Stimulated activated CD8-positive, alpha-beta memory T cell treated with anti-CD3 and anti-CD28 coated beads, Interleukin-7, amount 100 ng/mL, for 1 hour (primary cell): ENCODE results near the gene CRY1.
"Not testable (repeated sequence)": the region's sequence is repeated elsewhere in the genome, so short reads cannot be mapped to it uniquely, and the experiment has no call there.

Source experiments
- DNase-seq, 2 donors: peaks; one replicate each; pipeline ENCODE4 v3.0.0-alpha.2; 2020; ENCODE audit warnings: low read depth in 2 of 2

The CRY1 gene

GRCh38 chr12:107108366-107108765 is 15.0 kb upstream of the CRY1 start:
- DNase-seq = not testable (repeated sequence)

DNA sequence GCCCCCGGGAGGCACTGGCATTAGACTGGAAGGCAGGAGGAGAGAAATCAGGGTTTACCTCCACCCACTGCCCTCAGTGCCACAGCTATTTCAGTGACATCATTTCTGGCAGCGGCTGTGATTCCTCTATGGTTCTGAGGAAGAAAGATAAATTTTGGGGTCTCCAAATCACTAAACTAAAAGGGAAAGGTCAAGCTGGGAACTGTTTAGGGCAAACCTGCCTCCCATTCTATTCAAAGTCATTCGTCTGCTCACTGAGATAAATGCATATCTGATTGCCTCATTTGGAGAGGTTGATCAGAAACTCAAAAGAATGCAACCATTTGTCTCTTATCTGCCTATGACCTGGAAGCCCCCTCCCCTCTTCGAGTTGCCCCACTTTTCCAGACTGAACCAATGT is 14.0 kb upstream of the CRY1 start:
- no peak for DNase-seq

DNA sequence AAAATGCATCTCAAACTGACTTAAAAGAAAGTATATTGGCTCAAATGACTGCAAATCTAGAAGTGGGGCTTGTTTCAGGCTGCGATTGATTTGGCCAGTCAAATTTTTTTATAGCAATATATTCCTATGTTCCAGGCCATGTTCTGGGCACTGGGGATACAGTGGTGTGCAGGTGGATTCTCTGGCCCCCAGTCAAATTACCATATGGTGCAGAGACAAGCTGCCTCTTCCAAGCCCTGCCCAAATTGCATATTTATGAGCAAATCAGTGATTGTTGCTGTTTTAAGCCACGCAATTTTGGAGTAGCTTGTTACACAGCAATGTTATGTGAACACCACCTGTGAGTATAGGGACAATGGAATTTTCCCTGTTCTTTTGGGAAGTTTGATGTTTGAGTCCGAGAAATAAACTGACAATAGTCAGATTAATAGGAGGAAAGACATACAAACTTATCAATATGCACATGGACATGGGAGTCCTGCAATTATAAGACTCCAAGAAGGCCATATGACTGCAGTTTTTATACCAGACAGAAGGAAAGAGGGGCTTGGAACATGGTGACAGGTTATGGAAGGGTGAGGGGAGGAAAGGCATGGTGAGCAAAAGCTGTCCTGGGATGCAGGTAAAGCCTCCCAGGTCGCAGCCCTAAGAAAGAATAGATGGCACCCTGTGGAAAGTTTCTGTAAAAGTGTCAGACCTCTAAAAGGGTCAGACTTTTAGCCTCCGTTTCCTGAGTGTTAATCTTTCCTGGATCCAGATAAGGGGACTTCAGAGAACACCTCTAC is 13.1 kb upstream of the CRY1 start:
- DNase-seq = no peak

DNA sequence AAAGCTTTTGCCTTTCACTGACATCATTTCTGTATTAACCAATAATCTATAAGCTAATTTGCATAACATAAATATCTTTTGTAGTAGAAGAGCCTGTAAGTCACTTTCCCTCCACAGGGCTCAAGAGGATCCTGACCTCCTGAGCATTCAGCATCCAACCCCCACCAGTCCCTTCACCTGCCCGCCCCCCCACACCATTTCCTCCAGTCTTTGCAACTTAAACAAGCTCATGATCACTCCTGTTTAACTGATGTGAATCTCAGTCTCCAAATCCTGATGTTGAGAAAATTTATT is 12.0 kb upstream of the CRY1 start:
- no peak for DNase-seq

DNA sequence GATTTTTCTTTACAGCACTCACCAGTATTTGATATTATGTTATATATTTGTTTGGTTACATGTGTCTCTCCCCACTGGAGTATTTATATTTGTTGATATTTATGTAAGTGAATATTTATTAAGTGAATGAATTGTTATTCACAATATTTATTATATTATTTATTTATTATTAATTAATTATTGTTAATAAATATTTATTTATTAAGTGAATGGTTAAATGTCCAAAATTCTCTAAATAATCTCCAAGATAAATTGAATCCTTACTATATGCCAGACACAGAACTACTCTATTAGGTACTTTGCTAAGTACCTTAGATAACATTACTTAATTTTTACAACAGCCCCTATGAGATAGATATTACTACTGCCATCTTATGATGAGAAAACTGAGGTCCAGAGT is 10.2 kb upstream of the CRY1 start:
- no peak for DNase-seq

DNA sequence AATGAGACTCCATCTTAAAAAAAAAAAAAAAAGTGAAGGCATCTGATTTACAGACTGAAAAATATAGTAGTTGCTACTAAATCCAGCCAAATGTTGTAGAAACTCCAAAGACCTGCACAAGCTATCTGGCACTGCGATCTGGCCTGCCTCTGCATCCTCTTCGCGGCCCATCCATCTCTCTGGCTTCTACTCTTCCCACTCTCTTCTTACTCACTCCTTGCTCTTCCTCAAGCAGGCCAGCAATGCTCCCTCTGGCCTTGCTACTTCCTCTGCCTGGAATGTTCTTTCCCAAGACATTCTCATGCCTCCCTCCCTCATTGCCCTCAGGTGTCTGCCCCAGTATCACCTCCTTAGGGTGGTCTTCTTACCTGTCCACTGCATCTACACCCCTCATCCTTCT is 9.7 kb upstream of the CRY1 start:
- DNase-seq = no peak

DNA sequence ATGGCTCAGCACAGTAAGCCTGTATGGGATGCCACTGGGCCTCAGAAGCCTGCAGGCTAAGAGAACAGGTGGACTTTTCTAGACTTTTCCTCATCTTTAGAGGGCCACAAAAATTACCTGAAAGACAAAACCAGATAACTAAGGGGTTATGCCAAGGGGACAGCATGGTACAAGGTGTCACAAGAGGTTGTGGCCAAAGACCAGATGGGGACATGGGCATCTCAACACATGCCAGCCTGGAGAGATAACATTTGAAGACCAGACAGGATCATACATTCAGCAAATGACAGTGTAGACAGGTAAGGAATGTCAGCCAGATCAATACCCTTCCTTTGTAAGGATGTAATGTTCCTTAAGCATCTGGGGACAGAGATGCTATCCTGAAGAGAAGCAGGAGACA is 8.9 kb upstream of the CRY1 start:
- no peak for DNase-seq

DNA sequence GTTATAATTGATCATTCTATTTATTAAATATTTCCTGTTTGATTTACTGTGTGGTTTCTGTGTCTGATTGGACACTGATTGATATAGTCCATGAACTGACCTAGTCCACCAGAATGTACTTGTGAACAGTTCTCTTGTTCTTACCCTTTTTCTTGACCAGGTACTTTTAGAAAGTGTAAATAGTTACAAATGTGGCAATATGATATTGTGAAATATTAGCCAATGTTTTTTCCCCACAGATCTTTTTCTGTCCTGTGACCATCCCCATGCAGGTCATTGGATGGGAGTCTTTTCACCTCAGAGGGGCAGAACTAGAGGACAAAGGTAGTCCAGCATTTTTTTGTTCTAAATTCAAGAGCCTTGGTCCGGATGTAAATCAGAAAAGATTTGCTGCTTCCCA is 8.3 kb upstream of the CRY1 start:
- no peak for DNase-seq

DNA sequence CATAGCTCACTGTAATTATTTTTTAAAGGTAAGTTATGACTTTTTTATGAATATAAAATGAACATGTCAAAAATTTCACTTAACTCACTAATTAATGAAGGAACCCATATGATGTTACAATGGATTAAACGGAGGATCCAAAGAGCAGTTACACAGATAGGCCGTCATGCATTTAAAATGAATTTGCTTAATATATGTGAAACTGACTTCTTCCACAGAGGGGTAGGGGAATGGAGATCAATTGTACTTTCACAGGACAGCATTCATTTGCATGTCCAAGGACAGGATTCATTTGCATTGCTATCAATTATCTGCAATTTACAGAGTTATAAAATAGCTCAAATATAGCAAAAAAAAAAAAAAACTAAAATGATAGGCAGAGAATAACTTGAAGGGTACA is 6.6 kb upstream of the CRY1 start:
- DNase-seq = no peak

- DNase-seq = no peak
Measured at GRCh38 chr12:107096571-107096970, 3.2 kb upstream of the CRY1 start.

GRCh38 chr12:107094183-107094448 is 767 bp upstream of the CRY1 start:
- no peak for DNase-seq

DNA sequence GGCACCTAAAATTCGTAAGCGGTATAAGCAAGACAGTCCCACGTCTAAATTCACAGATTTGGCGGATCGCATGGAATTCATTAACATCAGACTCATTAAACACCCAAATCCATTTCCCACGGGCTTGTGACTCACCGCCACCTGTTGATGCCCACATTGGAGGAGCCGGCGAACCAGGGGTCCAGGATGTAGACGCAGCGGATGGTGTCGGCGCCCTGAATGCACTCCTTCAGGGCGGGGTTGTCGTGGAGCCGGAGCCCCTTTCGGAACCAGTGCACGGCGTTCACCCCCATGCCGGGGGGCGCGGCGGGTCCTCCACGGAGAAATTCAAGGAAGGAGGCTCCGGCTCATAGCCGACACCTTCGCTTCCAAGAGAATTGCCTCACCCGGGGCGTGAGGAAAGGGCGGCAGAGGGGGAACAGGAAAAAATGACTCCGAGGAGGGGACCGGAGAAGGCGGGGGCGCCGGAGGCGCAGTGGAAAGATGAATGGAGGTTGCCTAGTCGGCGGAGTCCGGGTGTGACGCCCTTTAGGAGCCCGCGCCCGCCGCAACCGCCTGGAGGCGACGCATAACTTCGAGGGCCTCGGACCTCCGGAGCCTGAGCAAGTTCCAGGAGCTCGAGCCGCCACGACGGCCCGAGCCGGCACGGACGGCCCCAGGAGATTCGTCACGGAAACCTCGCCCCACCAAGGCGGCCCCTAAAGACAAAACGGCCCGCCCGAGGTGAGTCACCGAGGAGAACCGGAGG is 506 bp downstream of the CRY1 start:
- peak; percentile 51 to 65 for DNase-seq

DNA sequence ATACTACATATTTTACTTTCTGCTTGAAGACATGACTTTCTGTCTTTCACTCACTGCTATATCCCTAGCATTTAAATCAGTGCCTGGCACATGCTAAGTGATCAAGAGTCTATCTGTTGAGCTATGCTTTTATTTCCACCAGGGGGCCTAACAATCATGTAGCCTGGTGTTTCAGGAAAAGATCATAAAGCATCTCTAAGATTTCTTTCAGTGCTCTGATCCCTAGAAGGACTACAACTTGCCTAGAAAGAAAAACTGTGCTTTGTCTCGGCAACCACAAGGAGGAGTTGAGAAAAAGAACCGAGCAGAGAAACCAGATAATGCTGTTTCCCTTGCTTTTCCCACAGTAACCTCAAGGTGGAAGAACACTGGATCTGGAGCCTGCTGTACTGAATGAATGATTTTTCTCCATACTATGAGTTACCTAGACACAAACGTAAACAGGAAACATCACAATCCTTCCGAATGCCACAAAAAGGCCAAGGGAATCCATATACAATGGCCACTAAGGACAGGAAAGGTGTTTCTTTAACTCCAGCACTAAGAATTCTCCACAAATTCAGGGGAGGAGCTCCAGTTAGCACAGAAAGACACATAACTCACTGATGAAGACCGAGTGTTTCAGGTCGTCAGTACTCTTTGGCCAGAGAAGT is 1.2 kb downstream of the CRY1 start:
- DNase-seq = no peak

GRCh38 chr12:107091381-107091780 is 2.0 kb downstream of the CRY1 start:
- no peak for DNase-seq

DNA sequence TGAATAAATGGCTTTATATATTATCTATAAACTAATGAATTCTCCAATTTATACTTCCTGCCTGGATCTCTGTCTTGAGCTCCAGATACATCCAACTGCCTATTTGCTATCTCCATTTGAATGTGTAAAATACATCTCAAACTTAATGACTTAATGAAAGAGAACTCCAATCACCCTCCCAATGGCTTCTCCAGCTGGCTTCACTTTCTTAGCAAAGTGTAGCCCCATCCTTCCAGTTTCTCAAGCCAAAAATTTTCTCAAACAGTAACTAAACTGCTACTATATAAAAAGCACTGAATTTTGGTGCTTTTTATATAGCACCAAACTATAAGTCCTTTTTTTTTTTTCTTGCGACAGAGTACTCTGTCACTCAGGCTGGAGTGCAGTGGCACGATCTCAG is 2.6 kb downstream of the CRY1 start:
- no peak for DNase-seq

GRCh38 chr12:107088912-107089311 is 4.4 kb downstream of the CRY1 start:
- DNase-seq = no peak

DNA sequence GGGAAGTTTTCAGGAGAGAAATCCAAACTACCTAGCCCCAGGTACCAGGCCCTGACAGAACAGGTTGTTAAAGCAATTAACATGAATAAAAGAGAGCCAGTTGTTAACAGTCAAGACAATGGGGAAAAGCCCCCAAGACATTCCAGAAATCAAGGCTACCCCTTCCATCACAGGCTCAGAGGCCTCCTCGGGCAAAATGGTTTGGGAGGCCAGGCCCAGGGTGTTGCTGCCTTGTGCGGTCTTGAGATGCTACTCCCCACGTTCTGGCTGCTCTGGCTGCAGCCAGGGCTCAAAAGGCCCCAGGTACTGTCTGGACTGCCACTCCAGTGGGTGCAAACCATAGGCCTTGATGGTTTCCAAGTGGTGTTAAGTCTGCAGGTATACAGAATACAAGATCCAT is 7.0 kb downstream of the CRY1 start:
- no peak for DNase-seq

GRCh38 chr12:107081778-107082177 is 11.6 kb downstream of the CRY1 start:
- DNase-seq = no peak

DNA sequence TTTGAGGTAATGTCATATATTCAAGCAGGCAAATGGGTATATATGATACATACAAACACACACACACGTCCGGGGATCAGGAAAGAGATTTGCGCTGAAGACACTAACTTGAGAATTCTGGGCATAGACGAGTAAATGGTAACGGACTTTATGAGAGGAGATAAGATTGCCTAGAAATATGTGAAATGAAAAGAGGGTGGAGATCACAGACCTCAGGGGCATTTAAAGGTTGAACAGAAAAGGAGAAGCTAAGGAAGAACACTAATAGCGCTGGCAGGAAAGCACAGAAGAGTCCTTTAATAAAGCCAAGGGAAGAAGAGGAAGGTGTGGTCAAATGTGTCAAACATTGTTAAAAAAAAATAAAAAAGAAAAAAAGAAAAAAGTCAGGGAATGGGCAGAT is 13.1 kb downstream of the CRY1 start:
- DNase-seq = no peak

DNA sequence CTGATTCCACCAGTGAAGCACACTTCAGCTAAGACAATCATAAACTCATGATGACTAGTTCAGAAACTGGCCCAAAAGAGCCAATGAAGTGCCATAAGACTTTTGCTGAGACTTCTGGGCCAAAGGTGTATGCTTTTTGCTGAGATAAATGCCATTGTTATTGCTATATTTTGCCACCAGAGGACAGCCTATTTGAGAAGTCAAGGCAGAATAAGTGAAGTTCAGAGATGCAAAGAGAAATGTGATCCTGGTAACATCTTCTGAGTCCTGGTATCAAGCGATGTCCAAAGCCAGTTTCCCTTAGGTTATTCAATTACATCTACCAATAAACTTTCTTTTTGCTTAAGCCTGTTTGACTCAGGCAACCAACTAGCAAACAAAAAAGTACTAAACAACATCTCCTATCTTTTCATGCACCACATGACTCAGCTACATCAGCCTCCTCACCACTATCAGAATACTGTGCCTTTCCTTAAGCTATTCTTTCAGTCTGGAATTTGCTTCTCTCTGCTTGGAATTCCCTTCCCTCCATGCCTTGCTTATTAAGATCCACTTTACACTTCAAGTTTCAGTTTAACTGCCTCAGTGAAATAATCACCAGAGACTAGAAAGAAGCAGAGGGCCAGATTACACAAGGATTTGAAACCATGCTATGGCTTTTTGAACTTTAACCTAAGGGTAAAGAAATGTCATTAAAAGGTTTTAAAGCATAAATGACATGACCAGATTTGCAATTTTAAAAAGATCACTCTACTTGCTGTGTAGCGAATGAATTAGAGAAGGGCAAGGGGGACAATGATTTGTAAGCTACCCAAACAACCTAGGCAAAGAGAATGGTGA is 14.0 kb downstream of the CRY1 start:
- no peak for DNase-seq

DNA sequence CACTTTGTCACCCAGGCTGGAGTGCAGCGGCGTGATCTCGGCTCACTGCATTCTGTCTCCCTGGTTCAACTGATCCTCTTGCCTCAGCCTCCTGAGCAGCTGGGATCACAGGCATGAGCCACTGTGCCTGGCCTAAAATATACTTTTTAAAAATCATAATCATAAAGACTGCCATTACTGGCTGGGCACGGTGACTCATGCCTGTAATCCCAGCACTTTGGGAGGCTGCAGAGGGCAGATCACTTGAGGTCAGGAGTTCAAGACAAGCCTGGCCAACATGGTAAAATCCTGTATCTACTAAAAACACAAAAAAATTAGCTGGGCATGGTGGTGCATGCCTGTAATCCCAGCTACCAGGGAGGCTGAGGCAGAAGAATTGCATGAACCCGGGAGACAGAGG is 20.1 kb downstream of the CRY1 start:
- not testable (repeated sequence) for DNase-seq

- DNase-seq = no peak
Measured at GRCh38 chr12:107066691-107067090, 26.7 kb downstream of the CRY1 start.

GRCh38 chr12:107064687-107065086 is 28.7 kb downstream of the CRY1 start:
- DNase-seq = no peak
